Diencephalon (tissue), 1 donor: ENCODE results near the gene APP. TPM values are rescaled to one million over a fixed set of nuclear protein-coding genes. Genes with fewer than 3 reads are reported as not detected.

Experiments used
- small RNA-seq: library from RNA; depleted of rRNA; stranded (forward); fragments of <200 nt; gene quantifications from one replicate; pipeline ENCODE3, GENCODE V24; 2014
- total RNA-seq: library from RNA; depleted of rRNA; stranded (reverse); fragments of >200 nt; gene quantifications from one replicate; pipeline ENCODE4 v1.2.3, GENCODE V29; 2014

The APP gene
- 700 TPM for total RNA-seq

GRCh38 chr21:26170471-26171257, at the start of gene APP:
TSS of gene APP (minus strand) at chr21:26170770. CDS start at chr21:26170620, 150 bp downstream.

Small RNA genes within 50 kb of the gene (small RNA-seq; reads per million reads assigned to genes)
- gene RNU6-123P (not detected), gene RNU6-926P (not detected)
